Neuronal stem cell (in vitro differentiated cells): ENCODE measurements around the gene ANG. TPM values are rescaled to one million over a fixed set of nuclear protein-coding genes. Genes with fewer than 3 reads are reported as not detected.
"Not testable (repeated sequence)": the region's sequence is repeated elsewhere in the genome, so short reads cannot be mapped to it uniquely, and the experiment has no call there.

ENCODE experiments used
- DNase-seq: peaks from one replicate; pipeline ENCODE4 v3.0.0-alpha.2; 2013; ENCODE audit warnings: low spot score
- H2AFZ ChIP-seq: one replicate; pipeline ENCODE4 v1.6.1; 2013; ENCODE audit warnings: mild to moderate bottlenecking, low read length, inconsistent platforms
- H2AK5ac ChIP-seq: 2 replicates; pipeline ENCODE4 v1.6.1; 2013; ENCODE audit warnings: low read depth, mild to moderate bottlenecking, inconsistent platforms, low read length, moderate library complexity, mixed read lengths
- H2BK120ac ChIP-seq: 2 replicates; pipeline ENCODE4 v1.6.1; 2013; ENCODE audit warnings: low read depth, mild to moderate bottlenecking, inconsistent platforms, low read length, moderate library complexity, mixed read lengths
- H2BK12ac ChIP-seq: one replicate; pipeline ENCODE4 v1.6.1; 2013; ENCODE audit warnings: low read length, inconsistent platforms
- H2BK15ac ChIP-seq: 2 replicates; pipeline ENCODE4 v1.6.1; 2013; ENCODE audit warnings: mild to moderate bottlenecking, low read length, inconsistent platforms, mixed read lengths
- H2BK5ac ChIP-seq: one replicate; pipeline ENCODE4 v1.6.1; 2013; ENCODE audit warnings: inconsistent platforms, mild to moderate bottlenecking, low read length, moderate library complexity
- H3K14ac ChIP-seq: one replicate; pipeline ENCODE4 v1.6.1; 2013; ENCODE audit warnings: low read length, inconsistent platforms
- H3K18ac ChIP-seq: 2 replicates; pipeline ENCODE4 v1.6.1; 2013; ENCODE audit warnings: low read length, inconsistent platforms
- H3K23ac ChIP-seq: 2 replicates; pipeline ENCODE4 v1.6.1; 2013; ENCODE audit warnings: low read depth, mild to moderate bottlenecking, mixed read lengths, low read length, inconsistent platforms; ENCODE audit not compliant: poor library complexity
- H3K27ac ChIP-seq: replicated peaks from 3 replicates; pipeline ENCODE4 v1.5.1; 2013; ENCODE audit warnings: low read length, inconsistent platforms
- H3K27me3 ChIP-seq, 3 experiments: 2 replicates each; pipeline ENCODE4 v1.6.1; 2013; ENCODE audit warnings: low read length in 3 of 3, mild to moderate bottlenecking in 2 of 3, inconsistent platforms in 1 of 3, low read depth in 1 of 3, mixed read lengths in 1 of 3, moderate library complexity in 1 of 3; ENCODE audit not compliant: control insufficient read depth in 3 of 3, insufficient read depth in 3 of 3
- H3K36me3 ChIP-seq, 2 donors: replicated peaks in 1 of 2; 2 replicates each; pipeline ENCODE4 v1.6.1; 2013; ENCODE audit warnings: low read length in 2 of 2; ENCODE audit not compliant: control insufficient read depth in 2 of 2, insufficient read depth in 2 of 2
- H3K4ac ChIP-seq: 2 replicates; pipeline ENCODE4 v1.6.1; 2013; ENCODE audit warnings: inconsistent platforms, mild to moderate bottlenecking, low read length, moderate library complexity
- H3K4me1 ChIP-seq, 2 donors: 1 replicate in 1 of 2; 2 replicates in 1 of 2; pipeline ENCODE4 v1.6.1; 2013; ENCODE audit warnings: low read length in 2 of 2, low read depth in 1 of 2; ENCODE audit not compliant: control insufficient read depth in 2 of 2, insufficient read depth in 1 of 2
- H3K4me2 ChIP-seq: one replicate; pipeline ENCODE4 v1.6.1; 2013; ENCODE audit warnings: mild to moderate bottlenecking, low read length, inconsistent platforms; ENCODE audit not compliant: insufficient read depth, poor library complexity, severe bottlenecking
- H3K4me3 ChIP-seq, 2 donors: 2 replicates each; pipeline ENCODE4 v1.5.1; 2013; ENCODE audit warnings: low read length in 2 of 2, mild to moderate bottlenecking in 2 of 2, inconsistent platforms in 1 of 2, moderate library complexity in 1 of 2
- H3K79me1 ChIP-seq: one replicate; pipeline ENCODE4 v1.6.1; 2013; ENCODE audit warnings: low read depth, mild to moderate bottlenecking, inconsistent platforms, low read length, moderate library complexity
- H3K9ac ChIP-seq: one replicate; pipeline ENCODE4 v1.6.1; 2013; ENCODE audit warnings: mild to moderate bottlenecking, low read depth, low read length, inconsistent platforms; ENCODE audit not compliant: poor library complexity
- H3K9me3 ChIP-seq, 2 donors: replicated peaks in 1 of 2; 2 replicates each; pipeline versions ENCODE3 to v1.6.1; 2013; ENCODE audit warnings: low read length in 2 of 2, mild to moderate bottlenecking in 2 of 2, inconsistent platforms in 1 of 2, low read depth in 1 of 2, mixed read lengths in 1 of 2, moderate library complexity in 1 of 2; ENCODE audit not compliant: control insufficient read depth in 2 of 2, insufficient read depth in 1 of 2
- H4K8ac ChIP-seq: one replicate; pipeline ENCODE4 v1.6.1; 2013; ENCODE audit warnings: low read depth, mild to moderate bottlenecking, inconsistent platforms, low read length, moderate library complexity
- H4K91ac ChIP-seq: one replicate; pipeline ENCODE4 v1.6.1; 2013; ENCODE audit warnings: low read length, low read depth, mild to moderate bottlenecking, inconsistent platforms; ENCODE audit not compliant: poor library complexity
- WGBS, 2 donors: extraction: QIAGEN DNeasy Blood & Tissue Kit; methylation state at CpG; one replicate each; pipeline ENCODE4 v1.1.7; 2013; ENCODE audit warnings: missing lambda C conversion rate in 2 of 2, mixed read lengths in 1 of 2; ENCODE audit not compliant: insufficient read length in 2 of 2, insufficient replicate concordance in 1 of 2; ENCODE audit errors: extremely low coverage in 2 of 2; 5-methylcytosine and 5-hydroxymethylcytosine counted together
- polyA plus RNA-seq, 2 experiments: library from polyadenylated mRNA; stranded (reverse); fragments of 200-250 nt; gene quantifications; one replicate each; pipeline ENCODE4 v1.2.3, GENCODE V29; 2013

The ANG gene
- polyA plus RNA-seq (2013, experiment 1 of 2), result 2.3 TPM
- polyA plus RNA-seq (2013, experiment 2 of 2), result 3.0 TPM

DNA sequence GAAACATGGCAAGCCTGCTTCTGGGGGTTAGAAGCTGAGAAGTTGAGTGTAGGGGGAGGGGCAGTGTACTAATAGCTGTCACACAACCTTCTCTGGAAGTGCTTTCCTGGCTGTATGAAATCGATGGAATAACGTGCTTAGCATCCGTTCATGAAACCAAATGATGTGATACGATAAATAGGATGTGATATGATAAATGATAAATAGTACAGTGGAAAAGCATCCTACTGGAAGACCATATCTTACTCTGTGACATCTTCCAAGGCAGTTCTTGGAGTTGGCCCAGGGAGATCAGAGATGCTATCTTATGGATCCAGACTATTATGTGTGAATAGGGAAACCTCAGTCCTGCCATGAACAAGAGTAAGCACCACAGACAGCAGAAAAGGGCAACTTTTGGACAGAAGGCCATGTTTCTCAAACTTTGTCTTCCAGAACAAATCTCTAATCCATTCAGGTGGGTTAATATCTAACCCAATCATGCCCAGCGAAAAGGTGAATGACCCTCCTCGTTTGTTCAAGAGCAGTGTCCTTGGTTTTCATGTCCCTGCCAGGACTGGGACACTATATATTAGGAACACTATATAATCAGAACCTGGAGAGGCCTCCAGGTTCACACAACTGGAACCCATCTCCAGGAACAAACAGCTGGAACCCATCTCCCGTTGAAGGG lies at the start of gene ANG:
Gene ANG, plus strand, starts transcription at position 598 of the 673 bp plus-strand sequence. CDS start 4,801 bp downstream, outside the sequence.
- H4K8ac ChIP-seq, result no peak within 1 kb of the TSS
- no peak within 1 kb of the TSS for H2BK15ac ChIP-seq
- H3K14ac ChIP-seq, result no peak within 1 kb of the TSS
- H3K9ac ChIP-seq, result no peak within 1 kb of the TSS
- no peaks in the 10 kb centered on the region for H3K9me3 ChIP-seq
- H3K4me1 ChIP-seq, result peaks cover 0 to 2% of the 10 kb centered on the region in 2 donors
- no peak within 1 kb of the TSS for H2BK12ac ChIP-seq
- peaks cover 0 to 3% (median 0%) of the 10 kb centered on the region in 3 experiments for H3K27me3 ChIP-seq
- no peak within 1 kb of the TSS for H3K4me3 ChIP-seq
- H3K4ac ChIP-seq, result no peak within 1 kb of the TSS
- H4K91ac ChIP-seq, result no peak within 1 kb of the TSS
- no peak within 1 kb of the TSS for H2BK5ac ChIP-seq
- H3K36me3 ChIP-seq, result no peaks in the 10 kb centered on the region
- H2AFZ ChIP-seq, result no peak within 1 kb of the TSS
- H3K27ac ChIP-seq, result no peak within 1 kb of the TSS
- H2AK5ac ChIP-seq, result no peak within 1 kb of the TSS
- H3K4me2 ChIP-seq, result no peak within 1 kb of the TSS
- no peak within 1 kb of the TSS for H2BK120ac ChIP-seq
- H3K23ac ChIP-seq, result no peak within 1 kb of the TSS
- no peak within 1 kb of the TSS for H3K18ac ChIP-seq
- no peak for DNase-seq
- no CpG with 5 or more reads among the region's 7 CpGs for WGBS, 2 donors
- H3K79me1 ChIP-seq, result no peaks in the 10 kb centered on the region

- no CpG with 5 or more reads among the region's 2 CpGs for WGBS, 2 donors
- Histone ChIP-seq H2BK5ac (no peak within 1 kb of the TSS), H3K27ac (no peak within 1 kb of the TSS), H2AK5ac (no peak within 1 kb of the TSS), H3K23ac (no peak within 1 kb of the TSS), H2BK120ac (no peak within 1 kb of the TSS), H3K4me1 (no peaks in the 10 kb centered on the region), H4K91ac (no peak within 1 kb of the TSS), H2BK12ac (no peak within 1 kb of the TSS), H3K4ac (no peak within 1 kb of the TSS), H3K27me3 (peaks cover 0 to 32% (median 2%) of the 10 kb centered on the region in 3 experiments), H3K14ac (no peak within 1 kb of the TSS), H3K4me3 (no peak within 1 kb of the TSS), H3K18ac (no peak within 1 kb of the TSS), H3K4me2 (no peak within 1 kb of the TSS), H3K79me1 (no peaks in the 10 kb centered on the region), H2BK15ac (no peak within 1 kb of the TSS), H3K36me3 (no peaks in the 10 kb centered on the region), H2AFZ (no peak within 1 kb of the TSS), H4K8ac (no peak within 1 kb of the TSS), H3K9me3 (no peaks in the 10 kb centered on the region), H3K9ac (no peak within 1 kb of the TSS)
- DNase-seq, result no peak
Measured at GRCh38 chr14:20641591-20641990, 47.0 kb upstream of the ANG start, which contains the start of gene OR6S1. TSS of gene OR6S1 (minus strand) at chr14:20641691. CDS start at chr14:20641691, 0 bp downstream.

- Histone ChIP-seq H3K4me1 (no peaks in the 10 kb centered on the region), H3K27me3 (peaks cover 0 to 32% (median 2%) of the 10 kb centered on the region in 3 experiments), H3K9ac (no peak overlapping the region), H3K27ac (no peak overlapping the region), H3K18ac (no peak overlapping the region), H4K8ac (no peak overlapping the region), H3K79me1 (no peaks in the 10 kb centered on the region), H2AFZ (no peak overlapping the region), H2AK5ac (no peak overlapping the region), H3K4me3 (no peak overlapping the region), H2BK120ac (no peak overlapping the region), H3K9me3 (no peaks in the 10 kb centered on the region), H3K4ac (no peak overlapping the region), H3K14ac (no peak overlapping the region), H3K36me3 (no peaks in the 10 kb centered on the region), H3K23ac (no peak overlapping the region), H2BK12ac (no peak overlapping the region), H2BK15ac (no peak overlapping the region), H4K91ac (no peak overlapping the region), H3K4me2 (no peak overlapping the region), H2BK5ac (no peak overlapping the region)
- no peak for DNase-seq
- WGBS, 2 donors, result no CpG with 5 or more reads among the region's 7 CpGs
Measured at GRCh38 chr14:20642182-20642581, 46.4 kb upstream of the ANG start.

- H3K27ac ChIP-seq, H3K14ac ChIP-seq, H3K4ac ChIP-seq, H3K9me3 ChIP-seq, H3K9ac ChIP-seq, H3K18ac ChIP-seq, DNase-seq, H4K8ac ChIP-seq, H2AK5ac ChIP-seq, H3K4me3 ChIP-seq, H4K91ac ChIP-seq, H2BK12ac ChIP-seq, H2BK15ac ChIP-seq, H3K4me2 ChIP-seq, H3K36me3 ChIP-seq, H2BK5ac ChIP-seq, H3K79me1 ChIP-seq, H3K23ac ChIP-seq, H3K4me1 ChIP-seq, H2AFZ ChIP-seq, H2BK120ac ChIP-seq: not testable (repeated sequence)
- no CpG with 5 or more reads among the region's 3 CpGs for WGBS, 2 donors
- H3K27me3 ChIP-seq, result peaks cover 0 to 32% (median 2%) of the 10 kb centered on the region in 3 experiments
Measured at GRCh38 chr14:20642755-20643154, 45.8 kb upstream of the ANG start.
